Measurements from ENCODE around the gene HORMAD2. TPM values are rescaled to one million over a fixed set of nuclear protein-coding genes. Genes with fewer than 3 reads are reported as not detected.
A peak's percentile ranks its signal among the peaks of the same experiment; 100 is the strongest.

Gene HORMAD2
- total RNA-seq, 1 experiment from 2014 or later = not detected

DNA sequence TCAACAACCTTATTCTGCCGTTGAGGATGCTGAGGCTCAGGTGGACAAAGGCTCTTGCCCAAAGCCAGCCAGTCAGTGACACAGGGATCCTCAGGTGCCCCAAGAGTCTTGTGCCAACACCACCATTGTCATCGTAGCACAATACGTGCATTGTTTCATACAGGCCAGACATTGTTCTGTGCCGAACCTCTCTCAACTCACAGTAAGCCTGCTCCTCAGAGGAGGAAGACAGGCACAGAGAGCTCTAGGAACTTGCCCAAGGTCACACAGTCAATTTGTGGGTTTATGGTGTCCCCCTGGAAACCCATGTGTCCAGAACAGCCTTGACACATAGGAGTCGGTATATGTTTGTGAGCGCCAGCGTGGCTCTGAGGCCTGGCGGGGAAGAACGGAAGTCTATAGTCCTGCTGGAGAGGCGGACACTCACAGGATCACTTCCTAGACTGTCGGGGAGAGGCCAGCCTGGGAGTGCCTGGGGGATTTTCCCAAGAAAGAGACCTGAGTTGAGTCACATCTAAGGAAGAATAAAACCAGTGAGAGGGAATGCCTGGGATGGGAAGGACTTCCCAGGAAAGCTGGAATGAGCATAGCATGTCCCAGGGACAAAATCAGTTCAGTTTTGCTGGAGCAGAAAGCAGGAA, 146.0 kb downstream of the HORMAD2 start:
- TF ChIP-seq EZH2 (IDR thresholded peaks at IDR 0.05; ENCODE audit: low read depth) = no peak
- TF ChIP-seq, protein P1, sequence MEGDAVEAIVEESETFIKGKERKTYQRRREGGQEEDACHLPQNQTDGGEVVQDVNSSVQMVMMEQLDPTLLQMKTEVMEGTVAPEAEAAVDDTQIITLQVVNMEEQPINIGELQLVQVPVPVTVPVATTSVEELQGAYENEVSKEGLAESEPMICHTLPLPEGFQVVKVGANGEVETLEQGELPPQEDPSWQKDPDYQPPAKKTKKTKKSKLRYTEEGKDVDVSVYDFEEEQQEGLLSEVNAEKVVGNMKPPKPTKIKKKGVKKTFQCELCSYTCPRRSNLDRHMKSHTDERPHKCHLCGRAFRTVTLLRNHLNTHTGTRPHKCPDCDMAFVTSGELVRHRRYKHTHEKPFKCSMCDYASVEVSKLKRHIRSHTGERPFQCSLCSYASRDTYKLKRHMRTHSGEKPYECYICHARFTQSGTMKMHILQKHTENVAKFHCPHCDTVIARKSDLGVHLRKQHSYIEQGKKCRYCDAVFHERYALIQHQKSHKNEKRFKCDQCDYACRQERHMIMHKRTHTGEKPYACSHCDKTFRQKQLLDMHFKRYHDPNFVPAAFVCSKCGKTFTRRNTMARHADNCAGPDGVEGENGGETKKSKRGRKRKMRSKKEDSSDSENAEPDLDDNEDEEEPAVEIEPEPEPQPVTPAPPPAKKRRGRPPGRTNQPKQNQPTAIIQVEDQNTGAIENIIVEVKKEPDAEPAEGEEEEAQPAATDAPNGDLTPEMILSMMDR (conservative IDR thresholded peaks at IDR 0.05) = no peak
- Histone ChIP-seq H2AFZ (no peak overlapping the region), H4K20me1 (ENCODE audit: insufficient read depth) (no peaks in the 10 kb centered on the region), H3F3A (ENCODE audit: insufficient read depth, low read depth) (peaks cover 58% of the 10 kb centered on the region), H3K9me3 (ENCODE audit: insufficient read depth, low read depth) (no peaks in the 10 kb centered on the region), H3K4me3 (no peak overlapping the region), H3K9me2 (ENCODE audit: insufficient read depth) (no peaks in the 10 kb centered on the region), H3K36me3 (ENCODE audit: low read depth) (no peaks in the 10 kb centered on the region), H3K4me1 (replicated peaks; ENCODE audit: insufficient read depth) (peaks cover 81% of the 10 kb centered on the region), H3K79me2 (ENCODE audit: low read depth) (no peaks in the 10 kb centered on the region), H3K27ac (peak overlapping the region; percentile 89), H3K27me3 (ENCODE audit: insufficient read depth, low read depth) (no peaks in the 10 kb centered on the region), H3K4me2 (0 out of 2 replicates have a peak overlapping the region, but pooled peaks have one; percentile 10)
- DNase-seq = no peak
- BruUV-seq (replicated peaks) = no TSS peak
- POLR2A ChIA-PET (ENCODE audit: unreplicated experiment) = no interaction called here
- CTCF ChIA-PET = no interaction called here
- intact Hi-C loops (cut with micrococcal nuclease; ENCODE audit: unreplicated experiment) = no loop called here

Other genes starting within 250 kb of the HORMAD2 start
- 39.9 and 43.3 TPM in 2 replicates for gene ASCC2, start 242.2 kb upstream of the HORMAD2 start, total RNA-seq (2021)
- 28.1 and 31.1 TPM in 2 replicates for gene MTMR3, start 197.3 kb upstream of the HORMAD2 start, total RNA-seq (2021)
- 17.2 and 17.4 TPM in 2 replicates for gene LIF, start 166.3 kb downstream of the HORMAD2 start, total RNA-seq (2021)
- not detected in 2 replicates for gene OSM, start 186.4 kb downstream of the HORMAD2 start, total RNA-seq (2021)
- gene CASTOR1, start 209.0 kb downstream of the HORMAD2 start, total RNA-seq (2021) = 10.6 and 11.1 TPM in 2 replicates
- gene TBC1D10A, start 246.5 kb downstream of the HORMAD2 start, total RNA-seq (2021) = 24.3 and 26.2 TPM in 2 replicates